Stomach (tissue), 4 donors: ENCODE data around the gene DUSP28.

Experiments
- EP300 ChIP-seq: sonication (generic); formaldehyde crosslinking; IDR thresholded peaks from one replicate; pipeline ENCODE4 v1.6.1; 2017; ENCODE audit warnings: antibody characterized with exemption
- POLR2A ChIP-seq, 4 donors: fragments of 450-650 bp; IDR thresholded peaks; one replicate each; pipeline ENCODE4 v1.6.1; 2016; ENCODE audit warnings: antibody characterized with exemption in 4 of 4, control low read depth in 2 of 4, mild to moderate bottlenecking in 1 of 4, moderate library complexity in 1 of 4
- POLR2AphosphoS5 ChIP-seq, 3 donors: sonication (generic); formaldehyde crosslinking; IDR thresholded peaks; one replicate each; pipeline ENCODE4 v1.6.1; 2016; ENCODE audit warnings: antibody characterized with exemption in 3 of 3
- TF ChIP-seq, protein P1 (sequence below), 7 experiments: fragments of 450-650 bp in 4 of 7; fragments of 200-600 bp in 3 of 7; sonication (generic) in 3 of 7; IDR thresholded peaks; one replicate each; pipeline ENCODE4 v1.5.1; 2016 to 2019; ENCODE audit warnings: antibody characterized with exemption in 7 of 7, control low read depth in 2 of 7, mild to moderate bottlenecking in 1 of 7

DNA sequence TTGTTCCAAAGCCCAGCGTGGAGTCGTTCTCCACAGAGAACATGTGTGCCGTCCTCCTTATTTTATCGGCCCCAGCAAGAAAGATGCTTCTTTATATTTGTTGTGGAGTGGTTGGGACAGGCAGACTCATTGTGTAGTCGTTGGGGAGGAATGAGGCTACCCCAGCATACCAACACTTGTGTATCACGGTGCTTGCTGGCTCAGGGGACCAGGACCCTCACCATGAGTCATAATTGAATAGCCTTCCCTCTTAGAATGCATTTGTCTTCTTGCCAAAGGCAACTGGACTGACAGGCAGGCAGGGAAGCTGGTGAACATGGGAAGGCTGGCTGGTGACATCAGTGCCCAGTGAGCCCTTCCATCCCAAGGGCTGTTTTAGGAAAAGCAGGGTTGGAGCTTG is 31.1 kb downstream of the DUSP28 start:
- TF ChIP-seq, protein P1, sequence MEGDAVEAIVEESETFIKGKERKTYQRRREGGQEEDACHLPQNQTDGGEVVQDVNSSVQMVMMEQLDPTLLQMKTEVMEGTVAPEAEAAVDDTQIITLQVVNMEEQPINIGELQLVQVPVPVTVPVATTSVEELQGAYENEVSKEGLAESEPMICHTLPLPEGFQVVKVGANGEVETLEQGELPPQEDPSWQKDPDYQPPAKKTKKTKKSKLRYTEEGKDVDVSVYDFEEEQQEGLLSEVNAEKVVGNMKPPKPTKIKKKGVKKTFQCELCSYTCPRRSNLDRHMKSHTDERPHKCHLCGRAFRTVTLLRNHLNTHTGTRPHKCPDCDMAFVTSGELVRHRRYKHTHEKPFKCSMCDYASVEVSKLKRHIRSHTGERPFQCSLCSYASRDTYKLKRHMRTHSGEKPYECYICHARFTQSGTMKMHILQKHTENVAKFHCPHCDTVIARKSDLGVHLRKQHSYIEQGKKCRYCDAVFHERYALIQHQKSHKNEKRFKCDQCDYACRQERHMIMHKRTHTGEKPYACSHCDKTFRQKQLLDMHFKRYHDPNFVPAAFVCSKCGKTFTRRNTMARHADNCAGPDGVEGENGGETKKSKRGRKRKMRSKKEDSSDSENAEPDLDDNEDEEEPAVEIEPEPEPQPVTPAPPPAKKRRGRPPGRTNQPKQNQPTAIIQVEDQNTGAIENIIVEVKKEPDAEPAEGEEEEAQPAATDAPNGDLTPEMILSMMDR (IDR thresholded peaks at IDR 0.05): no peak
- TF ChIP-seq POLR2AphosphoS5 (IDR thresholded peaks at IDR 0.05): no peak
- TF ChIP-seq EP300: no peak
- TF ChIP-seq POLR2A (IDR thresholded peaks at IDR 0.05): no peak
